ENCODE results near the gene MARK2. TPM values are rescaled to one million over a fixed set of nuclear protein-coding genes. Genes with fewer than 3 reads are reported as not detected.

Gene MARK2
- total and polyA plus RNA-seq, 10 of the 15 experiments (the other 5 are each of a cell fraction or from before 2014, with no cell fraction given): 0.19 to 29.5 (median 13.2) TPM

DNA sequence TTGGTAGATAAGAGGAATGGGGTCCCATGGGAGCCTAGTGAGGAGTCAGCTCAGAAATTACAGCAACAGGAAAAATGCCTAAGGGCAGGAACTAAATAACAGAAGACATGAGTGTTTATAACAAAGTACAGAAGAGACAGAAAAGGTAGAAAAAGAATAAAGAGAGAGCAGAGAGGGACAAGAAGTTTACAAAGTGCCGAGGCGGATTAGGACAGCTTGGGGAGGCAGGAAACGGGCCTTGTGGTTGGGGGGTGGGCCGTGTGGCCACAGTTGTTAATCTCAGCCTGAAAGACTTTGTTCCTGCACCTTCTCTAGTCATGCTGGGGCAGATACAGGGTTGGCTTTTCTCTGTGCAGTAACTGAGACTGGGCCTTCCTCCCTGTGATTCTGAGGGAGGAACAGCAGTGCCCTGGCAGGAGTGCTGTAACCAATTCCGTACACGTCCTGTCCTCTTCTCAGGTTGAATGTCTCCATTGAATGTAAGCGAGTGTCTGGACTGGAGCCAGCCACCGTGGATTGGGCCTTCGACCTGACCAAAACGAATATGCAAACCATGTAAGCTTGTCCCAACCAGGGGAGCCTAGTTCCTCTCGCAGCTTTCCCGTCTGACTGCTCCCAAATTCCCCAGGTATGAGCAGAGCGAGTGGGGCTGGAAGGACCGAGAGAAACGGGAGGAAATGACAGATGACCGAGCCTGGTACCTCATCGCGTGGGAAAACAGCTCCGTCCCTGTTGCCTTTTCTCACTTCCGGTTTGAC, 113.0 kb downstream of the MARK2 start (continued):
- TF ChIP-seq CREB1 (IDR thresholded peaks at IDR 0.05; ENCODE audit: low read depth) (peak; percentile 51; the same call in 1 of the 2 replicates), RUNX3 (IDR thresholded peaks at IDR 0.05; ENCODE audit: low read length) (peak; percentile 94), NR2C1 (IDR thresholded peaks at IDR 0.05) (no peak), USF2 (IDR thresholded peaks at IDR 0.05; ENCODE audit: borderline replicate concordance, low read depth, low read length) (no peak), ETV6 (conservative IDR thresholded peaks at IDR 0.05 in 1 of 2, IDR thresholded peaks at IDR 0.05 in 1 of 2; ENCODE audit: borderline replicate concordance in 1 of 2, low read depth in 1 of 2) (peak in 1 of 2 experiments; percentile 35; a peak in 1 of 4 replicates), REST (IDR thresholded peaks at IDR 0.05; ENCODE audit: low read depth, low read length) (no peak), ESRRA (IDR thresholded peaks at IDR 0.05; ENCODE audit: low read length) (no peak), SRF (IDR thresholded peaks at IDR 0.05; ENCODE audit: low read depth in 2 of 2, low read length in 2 of 2) (no peak), CBFB (IDR thresholded peaks at IDR 0.05; ENCODE audit: low read depth) (peak; percentile 70; the same call in 1 of the 2 replicates), ZSCAN29 (IDR thresholded peaks at IDR 0.05) (no peak), ZNF274 (IDR thresholded peaks at IDR 0.05; ENCODE audit: insufficient read depth, insufficient read length) (no peak), SIN3A (IDR thresholded peaks at IDR 0.05; ENCODE audit: low read depth, low read length) (no peak), BCLAF1 (IDR thresholded peaks at IDR 0.05) (no peak)
- TF ChIP-seq, protein P1, sequence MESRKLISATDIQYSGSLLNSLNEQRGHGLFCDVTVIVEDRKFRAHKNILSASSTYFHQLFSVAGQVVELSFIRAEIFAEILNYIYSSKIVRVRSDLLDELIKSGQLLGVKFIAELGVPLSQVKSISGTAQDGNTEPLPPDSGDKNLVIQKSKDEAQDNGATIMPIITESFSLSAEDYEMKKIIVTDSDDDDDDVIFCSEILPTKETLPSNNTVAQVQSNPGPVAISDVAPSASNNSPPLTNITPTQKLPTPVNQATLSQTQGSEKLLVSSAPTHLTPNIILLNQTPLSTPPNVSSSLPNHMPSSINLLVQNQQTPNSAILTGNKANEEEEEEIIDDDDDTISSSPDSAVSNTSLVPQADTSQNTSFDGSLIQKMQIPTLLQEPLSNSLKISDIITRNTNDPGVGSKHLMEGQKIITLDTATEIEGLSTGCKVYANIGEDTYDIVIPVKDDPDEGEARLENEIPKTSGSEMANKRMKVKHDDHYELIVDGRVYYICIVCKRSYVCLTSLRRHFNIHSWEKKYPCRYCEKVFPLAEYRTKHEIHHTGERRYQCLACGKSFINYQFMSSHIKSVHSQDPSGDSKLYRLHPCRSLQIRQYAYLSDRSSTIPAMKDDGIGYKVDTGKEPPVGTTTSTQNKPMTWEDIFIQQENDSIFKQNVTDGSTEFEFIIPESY (IDR thresholded peaks at IDR 0.05): no peak
- TF ChIP-seq, protein P2, sequence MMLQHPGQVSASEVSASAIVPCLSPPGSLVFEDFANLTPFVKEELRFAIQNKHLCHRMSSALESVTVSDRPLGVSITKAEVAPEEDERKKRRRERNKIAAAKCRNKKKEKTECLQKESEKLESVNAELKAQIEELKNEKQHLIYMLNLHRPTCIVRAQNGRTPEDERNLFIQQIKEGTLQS (IDR thresholded peaks at IDR 0.05; ENCODE audit: borderline replicate concordance, extremely low read depth, low read depth, low read length): no peak
- TF ChIP-seq, protein P3, sequence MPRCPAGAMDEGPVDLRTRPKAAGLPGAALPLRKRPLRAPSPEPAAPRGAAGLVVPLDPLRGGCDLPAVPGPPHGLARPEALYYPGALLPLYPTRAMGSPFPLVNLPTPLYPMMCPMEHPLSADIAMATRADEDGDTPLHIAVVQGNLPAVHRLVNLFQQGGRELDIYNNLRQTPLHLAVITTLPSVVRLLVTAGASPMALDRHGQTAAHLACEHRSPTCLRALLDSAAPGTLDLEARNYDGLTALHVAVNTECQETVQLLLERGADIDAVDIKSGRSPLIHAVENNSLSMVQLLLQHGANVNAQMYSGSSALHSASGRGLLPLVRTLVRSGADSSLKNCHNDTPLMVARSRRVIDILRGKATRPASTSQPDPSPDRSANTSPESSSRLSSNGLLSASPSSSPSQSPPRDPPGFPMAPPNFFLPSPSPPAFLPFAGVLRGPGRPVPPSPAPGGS (IDR thresholded peaks at IDR 0.05; ENCODE audit: borderline replicate concordance, insufficient read depth, low read depth, low read length, poor library complexity, severe bottlenecking): no peak

Measured in GM12878 (cell line).